Ovary (tissue), 9 donors: ENCODE measurements around the gene RADIL. TPM values are rescaled to one million over a fixed set of nuclear protein-coding genes. Genes with fewer than 3 reads are reported as not detected.

Source experiments
- DNase-seq, 5 donors: peaks; one replicate each; pipeline ENCODE4 v3.0.0-alpha.2; 2019 to 2020
- H3K27ac ChIP-seq, 2 donors: fragments of 200-600 bp; one replicate each; pipeline versions ENCODE4 v1.5.1 to v1.8.0; 2019 to 2022
- H3K27me3 ChIP-seq: fragments of 200-600 bp; one replicate; pipeline ENCODE4 v1.8.0; 2022
- H3K36me3 ChIP-seq: fragments of 200-600 bp; sonication (generic); one replicate; pipeline ENCODE4 v1.5.1; 2019
- H3K4me1 ChIP-seq: one replicate; pipeline ENCODE4 v1.8.1; 2013; ENCODE audit warnings: mild to moderate bottlenecking, moderate library complexity; ENCODE audit not compliant: insufficient read depth
- H3K4me3 ChIP-seq: fragments of 200-600 bp; sonication (generic); one replicate; pipeline ENCODE4 v1.5.1; 2017
- H3K9me3 ChIP-seq, 2 donors: fragments of 200-600 bp in 1 of 2; sonication (generic) in 1 of 2; one replicate each; pipeline versions ENCODE4 v1.5.1 to v1.8.1; 2013 to 2019; ENCODE audit warnings: mild to moderate bottlenecking in 1 of 2, moderate library complexity in 1 of 2
- CTCF ChIP-seq, 3 donors: fragments of 450-650 bp in 2 of 3; fragments of 200-600 bp in 1 of 3; IDR thresholded peaks; one replicate each; pipeline versions ENCODE4 v1.5.1 to v1.8.0; 2016 to 2022; ENCODE audit warnings: antibody characterized with exemption in 3 of 3, mild to moderate bottlenecking in 1 of 3
- EP300 ChIP-seq: sonication (generic); formaldehyde crosslinking; IDR thresholded peaks from one replicate; pipeline ENCODE4 v1.6.1; 2017; ENCODE audit warnings: antibody characterized with exemption
- POLR2A ChIP-seq: fragments of 450-650 bp; IDR thresholded peaks from one replicate; pipeline ENCODE4 v1.6.1; 2017; ENCODE audit warnings: antibody characterized with exemption, mild to moderate bottlenecking, moderate library complexity
- WGBS, 3 donors: extraction: QIAGEN DNeasy Blood & Tissue Kit in 1 of 3; methylation state at CpG; one replicate each; pipeline versions ENCODE4 v1.1.5 to v1.1.7; 2013 to 2017; 5-methylcytosine and 5-hydroxymethylcytosine counted together
- intact Hi-C, 4 donors: fragments of 100-400 bp; cut with DNase I; formaldehyde crosslinking; loops; one replicate each; pipeline versions ENCODE4 v1.11.0 to v1.15.1; 2022 to 2023
- polyA plus RNA-seq, 2 donors: library from polyadenylated mRNA; stranded (reverse); fragments of 200-250 nt in 1 of 2; fragments of 350-450 nt in 1 of 2; fragmentation: Illumina TruSeq in 1 of 2; extraction: RNeasy Lipid Tissue Mini Kit (QIAGEN cat#74804) in 1 of 2; gene quantifications; one replicate each; pipeline ENCODE4 v1.2.3, GENCODE V29; 2013 to 2014
- total RNA-seq, 7 donors: library from RNA; depleted of rRNA in 2 of 7; stranded (reverse); fragments of >200 nt in 2 of 7; fragmentation: NEBNext Ultra II Directional in 3 of 7; extraction: Animal tissue kit (Norgen Biotek cat#: 25700) in 3 of 7; gene quantifications; one replicate each; pipeline versions ENCODE4 v1.1.0 to v1.2.4, GENCODE V29; 2016 to 2023
- donor health status: DM: no; HTN: no; CAD: no; lungs with moderate emphysema.
- donor health status: DM: no; HTN: no; CAD: no.
- donor health status: Bipolar disorder and iron deficiency.
- donor health status: DM: yes; HTN: yes; CAD: no.
- donor health status: DM: no; HTN: no; CAD: no.
- donor health status: DM: yes; HTN: yes; CAD: no.

Gene RADIL
- total and polyA plus RNA-seq, 9 donors: 0.98 to 5.4 (median 2.4) TPM

DNA sequence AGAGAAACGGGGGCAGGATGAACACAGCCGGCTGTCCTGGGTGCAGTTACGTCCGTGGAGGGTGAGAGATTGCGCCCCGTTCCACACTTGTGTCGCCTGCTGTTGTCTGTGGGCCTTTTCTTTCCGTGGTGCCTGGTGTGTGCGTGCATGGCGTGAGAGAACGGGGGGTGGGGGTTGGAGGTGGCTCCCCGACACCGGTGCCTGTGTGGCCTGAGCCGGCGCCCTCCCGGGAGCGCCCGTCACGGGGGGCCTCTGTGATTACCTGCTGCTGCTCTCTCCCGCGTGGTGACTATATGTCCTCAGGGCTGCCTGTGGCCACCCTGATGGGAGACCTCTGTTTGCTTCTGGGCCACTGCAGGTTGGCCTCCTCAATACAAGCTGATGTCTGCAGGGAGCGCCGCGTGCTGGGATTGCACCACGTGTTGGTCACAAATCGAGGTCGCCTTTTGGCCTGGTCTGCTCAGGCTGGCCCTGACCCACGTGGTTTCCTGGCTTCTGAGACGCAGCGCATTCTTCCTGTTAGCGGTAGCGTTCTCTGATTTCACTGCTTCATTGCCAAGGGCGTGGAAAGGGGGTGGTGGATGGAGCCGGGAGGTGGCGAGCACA, 119.0 kb downstream of the RADIL start:
- H3K4me1 ChIP-seq: no peaks in the 10 kb centered on the region
- DNase-seq: no peak
- 84 to 85% (median 85%) methylated on average over 35 of the region's 35 CpGs for WGBS, 3 donors

GRCh38 chr7:4763794-4764185, 119.7 kb downstream of the RADIL start:
- no peak for DNase-seq
- H3K9me3 ChIP-seq: no peaks in the 10 kb centered on the region
- H3K27ac ChIP-seq: no peak overlapping the region
- no peaks in the 10 kb centered on the region for H3K4me1 ChIP-seq
- H3K36me3 ChIP-seq: no peaks in the 10 kb centered on the region
- intact Hi-C loops: no loop called here
- no peak overlapping the region for H3K4me3 ChIP-seq
- WGBS, 3 donors: 94 to 96% (median 95%) methylated on average over 21 of the region's 21 CpGs
- no peaks in the 10 kb centered on the region for H3K27me3 ChIP-seq
- TF ChIP-seq POLR2A (no peak), EP300 (no peak), CTCF (IDR thresholded peaks at IDR 0.05) (no peak)

More for the DNA sequence above, 119.0 kb downstream of the RADIL start:
- TF ChIP-seq POLR2A (no peak), EP300 (no peak), CTCF (IDR thresholded peaks at IDR 0.05) (no peak)
- Histone ChIP-seq H3K27ac (no peak overlapping the region), H3K36me3 (no peaks in the 10 kb centered on the region), H3K9me3 (no peaks in the 10 kb centered on the region), H3K27me3 (no peaks in the 10 kb centered on the region), H3K4me3 (no peak overlapping the region)
- intact Hi-C loops: no loop called here

DNA sequence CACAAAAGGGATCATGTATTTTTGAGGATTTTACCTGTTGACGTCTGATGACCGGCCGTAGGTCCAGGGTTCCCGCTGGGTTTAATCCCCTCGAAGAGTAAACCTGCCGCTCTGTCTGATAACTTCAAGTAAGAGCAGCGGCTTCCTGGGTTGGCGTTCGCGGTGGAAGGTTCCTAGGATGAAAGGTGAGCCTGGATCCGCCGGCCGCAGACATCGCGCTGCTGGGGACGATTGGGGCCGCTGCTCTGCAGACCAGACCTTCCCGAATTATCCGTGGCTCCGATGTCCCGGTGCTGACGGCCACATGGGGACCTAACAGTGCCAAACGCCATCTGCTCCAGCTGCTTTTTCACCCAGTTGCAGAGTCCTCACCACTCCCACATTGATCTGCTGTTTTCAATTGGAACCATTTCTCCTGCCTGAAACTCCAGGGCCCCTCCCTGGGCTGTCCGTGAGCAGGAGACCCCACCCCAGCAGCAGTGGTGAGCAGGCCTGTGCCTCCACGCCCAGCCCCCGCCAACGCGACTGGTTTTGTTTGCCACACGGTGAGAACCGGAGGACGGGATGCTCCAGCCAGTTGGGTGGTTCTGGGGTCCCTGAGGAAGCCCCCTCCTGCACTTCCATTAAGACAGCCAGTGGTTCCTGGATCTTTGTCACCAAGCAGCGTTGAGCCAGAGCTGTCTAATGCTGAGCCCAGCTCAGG, 120.3 kb downstream of the RADIL start:
- Histone ChIP-seq H3K27me3 (no peaks in the 10 kb centered on the region), H3K4me3 (no peak overlapping the region), H3K36me3 (no peaks in the 10 kb centered on the region), H3K27ac (no peak overlapping the region), H3K9me3 (no peaks in the 10 kb centered on the region), H3K4me1 (no peaks in the 10 kb centered on the region)
- no peak for TF ChIP-seq POLR2A
- no peak for TF ChIP-seq CTCF (IDR thresholded peaks at IDR 0.05)
- TF ChIP-seq EP300: no peak
- no peak for DNase-seq
- intact Hi-C loops: no loop called here
- WGBS, 3 donors: 93 to 94% (median 93%) methylated on average over 32 of the region's 32 CpGs

GRCh38 chr7:4762121-4763055, 121.1 kb downstream of the RADIL start:
- TF ChIP-seq EP300: no peak
- Histone ChIP-seq H3K4me3 (no peak overlapping the region), H3K36me3 (no peaks in the 10 kb centered on the region), H3K27ac (no peak overlapping the region), H3K27me3 (no peaks in the 10 kb centered on the region), H3K4me1 (no peaks in the 10 kb centered on the region), H3K9me3 (no peaks in the 10 kb centered on the region)
- DNase-seq: no peak
- intact Hi-C loops: no loop called here
- WGBS, 3 donors: 87 to 92% (median 91%) methylated on average over 48 to 54 of the region's 54 CpGs
